Neural progenitor cell (in vitro differentiated cells): ENCODE results near the gene MTCL3.

Experiments
- CTCF ChIP-seq: fragments of 200-600 bp; sonication (generic); IDR thresholded peaks from 2 replicates; pipeline ENCODE4 v1.5.1; 2017; ENCODE audit warnings: antibody characterized with exemption, mild to moderate bottlenecking
- EZH2 ChIP-seq: fragments of 200-600 bp; sonication (generic); IDR thresholded peaks from 2 replicates; pipeline ENCODE4 v1.6.1; 2017; ENCODE audit warnings: antibody characterized with exemption, mild to moderate bottlenecking, moderate library complexity

GRCh38 chr6:127539272-127539671 is 20.1 kb upstream of the MTCL3 start:
- peak; percentile 32 for TF ChIP-seq CTCF
- TF ChIP-seq EZH2 = no peak
